Astrocyte of the cerebellum (primary cell): ENCODE results near the gene TFF1.

Experiments
- DNase-seq: peaks from one replicate; pipeline ENCODE4 v3.0.0-alpha.2; 2011; ENCODE audit warnings: low read depth
- H3K4me3 ChIP-seq: 2 replicates; pipeline ENCODE4 v1.5.1; 2011; ENCODE audit warnings: mild to moderate bottlenecking, low read depth, low read length, moderate library complexity
- in situ Hi-C: cut with HindIII; loops from 2 replicates; pipeline ENCODE4 v1.10.0; 2017; ENCODE audit warnings: low sequenced_read_pairs
- TF ChIP-seq, protein P1 (sequence below): IDR thresholded peaks from 2 replicates; pipeline ENCODE4 v1.5.1; 2012; ENCODE audit warnings: low read length, low read depth, moderate library complexity, mild to moderate bottlenecking; ENCODE audit errors: missing control alignments

The TFF1 gene

DNA sequence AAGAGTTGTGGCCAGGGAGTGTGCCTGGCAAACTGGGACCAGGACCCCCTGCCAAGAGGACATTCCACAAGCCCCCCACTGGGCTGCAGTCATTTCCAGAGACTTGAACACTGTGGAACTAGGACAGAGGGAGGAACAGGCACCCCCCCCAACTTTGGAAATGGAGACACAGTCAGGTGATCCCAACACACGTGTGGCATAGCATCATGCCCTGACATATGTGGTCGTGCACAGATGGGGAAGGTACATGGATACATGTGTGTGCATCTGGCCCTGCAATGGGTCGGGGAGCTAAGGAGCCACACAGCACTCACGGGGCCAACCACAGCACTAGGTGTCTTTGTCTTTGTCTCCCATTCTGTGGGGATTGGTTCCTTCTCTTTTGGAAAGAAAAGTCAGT, 44.5 kb downstream of the TFF1 start:
- in situ Hi-C loops = no loop called here
- DNase-seq = no peak
- TF ChIP-seq, protein P1, sequence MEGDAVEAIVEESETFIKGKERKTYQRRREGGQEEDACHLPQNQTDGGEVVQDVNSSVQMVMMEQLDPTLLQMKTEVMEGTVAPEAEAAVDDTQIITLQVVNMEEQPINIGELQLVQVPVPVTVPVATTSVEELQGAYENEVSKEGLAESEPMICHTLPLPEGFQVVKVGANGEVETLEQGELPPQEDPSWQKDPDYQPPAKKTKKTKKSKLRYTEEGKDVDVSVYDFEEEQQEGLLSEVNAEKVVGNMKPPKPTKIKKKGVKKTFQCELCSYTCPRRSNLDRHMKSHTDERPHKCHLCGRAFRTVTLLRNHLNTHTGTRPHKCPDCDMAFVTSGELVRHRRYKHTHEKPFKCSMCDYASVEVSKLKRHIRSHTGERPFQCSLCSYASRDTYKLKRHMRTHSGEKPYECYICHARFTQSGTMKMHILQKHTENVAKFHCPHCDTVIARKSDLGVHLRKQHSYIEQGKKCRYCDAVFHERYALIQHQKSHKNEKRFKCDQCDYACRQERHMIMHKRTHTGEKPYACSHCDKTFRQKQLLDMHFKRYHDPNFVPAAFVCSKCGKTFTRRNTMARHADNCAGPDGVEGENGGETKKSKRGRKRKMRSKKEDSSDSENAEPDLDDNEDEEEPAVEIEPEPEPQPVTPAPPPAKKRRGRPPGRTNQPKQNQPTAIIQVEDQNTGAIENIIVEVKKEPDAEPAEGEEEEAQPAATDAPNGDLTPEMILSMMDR = no peak
- H3K4me3 ChIP-seq = no peak overlapping the region

DNA sequence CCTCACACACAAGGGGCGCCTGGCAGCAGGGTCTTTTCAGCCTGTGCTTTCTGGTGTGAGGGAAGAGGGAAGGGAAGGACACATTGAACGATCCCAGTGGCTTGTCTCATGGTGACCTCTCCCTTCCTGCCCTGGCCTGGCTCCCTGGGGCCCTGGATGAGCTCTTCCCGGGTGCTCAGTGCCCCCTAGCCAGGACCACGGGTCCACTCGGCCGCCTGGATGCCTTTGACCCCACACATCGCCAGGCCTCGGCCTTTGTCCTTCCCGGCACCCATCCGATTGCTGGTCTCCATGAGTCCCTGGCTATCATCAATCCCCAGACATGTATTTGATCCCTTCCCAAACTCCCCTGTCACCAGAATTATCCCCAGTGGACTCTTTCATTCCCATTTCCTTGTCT, 45.1 kb downstream of the TFF1 start:
- TF ChIP-seq, protein P1 = no peak
- in situ Hi-C loops = no loop called here
- DNase-seq = no peak
- H3K4me3 ChIP-seq = no peak overlapping the region

GRCh38 chr21:42320791-42321190, 45.5 kb downstream of the TFF1 start:
- TF ChIP-seq, protein P1 = no peak
- no peak overlapping the region for H3K4me3 ChIP-seq
- in situ Hi-C loops = no loop called here
- DNase-seq = no peak

DNA sequence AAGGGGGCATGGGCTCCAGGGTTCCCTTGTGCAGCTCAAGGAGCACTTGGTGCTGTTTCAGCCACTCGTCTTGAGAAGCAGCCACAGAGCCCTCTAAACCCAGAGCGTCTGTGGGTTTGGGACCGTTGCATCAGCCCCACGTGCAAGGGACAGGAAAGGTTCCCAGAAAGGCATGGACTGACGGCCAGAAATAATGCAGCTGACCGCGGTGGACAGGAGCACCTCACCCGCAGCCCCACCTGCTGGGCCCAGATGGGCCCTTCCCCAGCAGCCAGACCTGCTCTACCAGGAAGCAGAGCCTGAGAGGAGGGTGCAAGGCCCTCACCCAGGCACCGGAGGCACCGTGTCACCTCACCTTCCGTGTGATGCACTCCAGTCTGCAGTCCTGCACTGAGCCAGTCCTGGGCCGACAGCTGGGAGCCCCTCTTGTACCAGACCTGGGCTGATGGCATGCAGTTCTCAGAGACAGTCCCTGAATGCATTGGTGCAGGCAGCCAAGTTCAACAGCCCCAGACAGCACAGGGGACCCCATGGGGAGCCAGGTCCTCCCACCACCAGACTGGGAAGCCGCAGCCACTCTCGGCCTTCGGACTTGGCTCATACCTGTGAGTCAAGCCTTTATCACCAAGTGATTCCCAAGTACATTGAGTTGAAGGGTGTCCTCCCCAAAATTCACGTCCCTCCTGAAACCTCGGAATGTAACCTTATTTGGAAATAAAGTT, 46.3 kb downstream of the TFF1 start:
- no peak for DNase-seq
- in situ Hi-C loops = no loop called here
- TF ChIP-seq, protein P1 = no peak
- no peak overlapping the region for H3K4me3 ChIP-seq

DNA sequence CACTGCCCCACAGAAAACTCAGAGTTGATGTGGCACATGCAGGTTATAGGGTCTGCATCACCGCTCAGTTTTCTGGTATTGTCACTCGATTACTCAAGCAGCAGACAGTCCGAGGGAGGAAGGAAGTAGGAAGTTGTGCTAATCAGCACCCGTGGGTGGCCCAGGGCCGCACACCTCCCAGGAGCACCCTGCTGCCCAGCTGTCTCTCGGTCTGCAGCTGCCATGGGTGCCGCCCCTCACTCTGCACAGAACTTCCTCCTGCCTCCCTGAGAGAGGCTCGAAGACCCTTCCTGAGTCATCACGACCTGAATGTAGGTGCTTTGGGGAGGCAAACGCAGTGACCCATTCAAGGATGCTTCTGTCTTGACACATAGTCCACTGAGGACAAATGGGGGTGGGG, 47.0 kb downstream of the TFF1 start:
- in situ Hi-C loops = no loop called here
- no peak overlapping the region for H3K4me3 ChIP-seq
- TF ChIP-seq, protein P1 = no peak
- no peak for DNase-seq

- H3K4me3 ChIP-seq = no peak overlapping the region
- in situ Hi-C loops = no loop called here
- DNase-seq = no peak
- TF ChIP-seq, protein P1 = no peak
These were observed 48.2 kb downstream of the TFF1 start for GRCh38 chr21:42317826-42318746.
